SK-N-SH treated with all-trans-retinoic acid at 6 μM for 48 hours (cell line): ENCODE results near the gene INSM1.

Experiments
- ATAC-seq: fragments of 200-7000 bp; cut with Tn5 transposase; 3 replicates; pipeline ENCODE4 v1.9.1; 2020; ENCODE audit warnings: mild to moderate bottlenecking, moderate library complexity
- ARNTL ChIP-seq: fragments of 450-650 bp; formaldehyde crosslinking; IDR thresholded peaks from 2 replicates; pipeline ENCODE4 v1.5.0; 2020; ENCODE audit warnings: low read depth, mild to moderate bottlenecking, moderate library complexity, borderline replicate concordance
- CSRNP3 ChIP-seq: fragments of 250-450 bp; sonication (Bioruptor Pico); IDR thresholded peaks from 2 replicates; pipeline ENCODE4 v1.5.1; 2021; ENCODE audit warnings: mild to moderate bottlenecking, moderate library complexity
- PATZ1 ChIP-seq: fragments of 250-450 bp; sonication (Bioruptor Pico); IDR thresholded peaks from 2 replicates; pipeline ENCODE4 v1.8.0; 2020; ENCODE audit warnings: mild to moderate bottlenecking, moderate library complexity, borderline replicate concordance
- PPARA ChIP-seq: fragments of 250-450 bp; sonication (Bioruptor Pico); IDR thresholded peaks from 2 replicates; pipeline ENCODE4 v1.5.0; 2020; ENCODE audit warnings: mild to moderate bottlenecking, borderline replicate concordance
- RARB ChIP-seq: fragments of 250-450 bp; sonication (Bioruptor Pico); IDR thresholded peaks from 2 replicates; pipeline ENCODE4 v1.8.0; 2021; ENCODE audit warnings: mild to moderate bottlenecking, moderate library complexity
- SNAI2 ChIP-seq: fragments of 250-450 bp; sonication (Bioruptor Pico); IDR thresholded peaks from 2 replicates; pipeline ENCODE4 v1.5.0; 2020; ENCODE audit warnings: mild to moderate bottlenecking, moderate library complexity
- TCF4 ChIP-seq: fragments of 250-450 bp; sonication (Bioruptor Pico); IDR thresholded peaks from 2 replicates; pipeline ENCODE4 v1.8.0; 2021; ENCODE audit warnings: mild to moderate bottlenecking, moderate library complexity, borderline replicate concordance
- ZFP3 ChIP-seq: fragments of 250-450 bp; sonication (Bioruptor Pico); IDR thresholded peaks from 2 replicates; pipeline ENCODE4 v1.5.0; 2020; ENCODE audit warnings: mild to moderate bottlenecking, moderate library complexity
- ZFP30 ChIP-seq: fragments of 450-650 bp; formaldehyde crosslinking; IDR thresholded peaks from 2 replicates; pipeline ENCODE4 v1.5.0; 2022; ENCODE audit warnings: mild to moderate bottlenecking, moderate library complexity
- ZNF70 ChIP-seq: fragments of 450-650 bp; formaldehyde crosslinking; IDR thresholded peaks from 2 replicates; pipeline ENCODE4 v1.5.0; 2020; ENCODE audit warnings: mild to moderate bottlenecking, moderate library complexity
- ZNF8 ChIP-seq: fragments of 450-650 bp; formaldehyde crosslinking; IDR thresholded peaks from 2 replicates; pipeline ENCODE4 v1.5.0; 2020; ENCODE audit warnings: mild to moderate bottlenecking, moderate library complexity

The INSM1 gene

GRCh38 chr20:20415321-20415720 lies 47.4 kb downstream of the INSM1 start:
- no peak for ATAC-seq

GRCh38 chr20:20417876-20418676 lies 50.2 kb downstream of the INSM1 start:
- no peak for TF ChIP-seq ZNF8 (CRISPR knock-in tag)
- no peak for TF ChIP-seq ARNTL (CRISPR knock-in tag)
- no peak for TF ChIP-seq SNAI2 (CRISPR knock-in tag)
- no peak for TF ChIP-seq ZFP30 (CRISPR knock-in tag)
- TF ChIP-seq TCF4 (CRISPR knock-in tag), result no peak
- TF ChIP-seq PPARA, result no peak
- TF ChIP-seq PATZ1, result no peak
- no peak for ATAC-seq

More at GRCh38 chr20:20415321-20415720, 47.4 kb downstream of the INSM1 start:
- TF ChIP-seq ZFP3 (CRISPR knock-in tag) (no peak), ZFP30 (CRISPR knock-in tag) (no peak), CSRNP3 (CRISPR knock-in tag) (no peak), PATZ1 (no peak), RARB (CRISPR knock-in tag) (no peak), TCF4 (CRISPR knock-in tag) (no peak), ZNF70 (CRISPR knock-in tag) (no peak)
